GM12878 (cell line): ENCODE results near the gene CTXND1. TPM values are rescaled to one million over a fixed set of nuclear protein-coding genes. Genes with fewer than 3 reads are reported as not detected.

Experiments used
- ATAC-seq: fragments of 200-7000 bp; cut with Tn5 transposase; 3 replicates; pipeline ENCODE4 v1.9.1; 2020; ENCODE audit warnings: mild to moderate bottlenecking, moderate library complexity
- BruUV-seq: library from RNA; stranded (reverse); fragments of 400-500 nt; replicated peaks from 2 replicates; lab custom pipeline; 2021; lab: Mats Ljungman, UMichigan
- CTCF ChIA-PET: fragments of 300-600 bp; sonication (Branson Sonifier 250); formaldehyde crosslinking; extraction: SDS; loops from one replicate; lab custom pipeline; 2021; ENCODE audit warnings: inconsistent platforms; lab: Yijun Ruan, JAX
- POLR2A ChIA-PET: fragments of 350-600 bp; formaldehyde crosslinking; extraction: SDS; loops from one replicate; lab custom pipeline; 2021; ENCODE audit warnings: inconsistent platforms; lab: Charles Lee
- RAD21 ChIA-PET: fragments of 300-600 bp; sonication (Branson Sonifier 250); formaldehyde crosslinking; loops from one replicate; lab custom pipeline; 2023; ENCODE audit warnings: antibody characterized with exemption; ENCODE audit not compliant: unreplicated experiment; lab: Charles Lee
- SMC1A ChIA-PET: fragments of 300-600 bp; sonication (Branson Sonifier 250); formaldehyde crosslinking; loops from one replicate; lab custom pipeline; 2023; ENCODE audit not compliant: unreplicated experiment, uncharacterized antibody; lab: Charles Lee
- DNase-seq: peaks from one replicate; pipeline ENCODE4 v3.0.0-alpha.2; 2011; ENCODE audit warnings: low read depth, low spot score
- FAIRE-seq: peaks from 3 replicates; lab custom pipeline; 2011; peaks lifted over from hg19 to GRCh38; lab: Jason Lieb, UNC
- H2AFZ ChIP-seq: 2 replicates; pipeline ENCODE4 v1.6.0; 2011; ENCODE audit warnings: low read depth, low read length, control low read depth; ENCODE audit not compliant: control insufficient read depth
- H3K27ac ChIP-seq: 2 replicates; pipeline ENCODE4 v1.5.1; 2011; ENCODE audit warnings: control low read depth; ENCODE audit not compliant: control insufficient read depth, insufficient read depth
- H3K27me3 ChIP-seq, 2 experiments: replicated peaks in 1 of 2; 2 replicates each; pipeline versions ENCODE4 v1.6.0 to v1.6.1; 2011; ENCODE audit warnings: low read length in 1 of 2; ENCODE audit not compliant: control insufficient read depth in 2 of 2, insufficient read depth in 2 of 2
- H3K36me3 ChIP-seq, 2 experiments: 2 replicates each; pipeline ENCODE4 v1.5.1; 2011; ENCODE audit warnings: low read length in 1 of 2; ENCODE audit not compliant: control insufficient read depth in 2 of 2, insufficient read depth in 2 of 2
- H3K4me1 ChIP-seq: 2 replicates; pipeline ENCODE4 v1.6.1; 2011; ENCODE audit warnings: mild to moderate bottlenecking, low read length, moderate library complexity, mixed read lengths; ENCODE audit not compliant: control insufficient read depth, insufficient read depth
- H3K4me2 ChIP-seq: 2 replicates; pipeline ENCODE4 v1.6.0; 2011; ENCODE audit warnings: control low read depth; ENCODE audit not compliant: control insufficient read depth, insufficient read depth
- H3K4me3 ChIP-seq: fragments of 200-600 bp; sonication (generic); 2 replicates; pipeline ENCODE4 v1.5.1; 2016
- H3K79me2 ChIP-seq: 2 replicates; pipeline ENCODE4 v1.6.0; 2011; ENCODE audit warnings: low read length; ENCODE audit not compliant: control insufficient read depth, insufficient read depth
- H3K9ac ChIP-seq: 2 replicates; pipeline ENCODE4 v1.8.0; 2011; ENCODE audit warnings: low read length, control low read depth, mixed read lengths; ENCODE audit not compliant: control insufficient read depth, insufficient read depth
- H3K9me3 ChIP-seq: replicated peaks from 3 replicates; pipeline ENCODE4 v1.5.1; 2011; ENCODE audit warnings: mild to moderate bottlenecking, low read length; ENCODE audit not compliant: control insufficient read depth, insufficient read depth
- H4K20me1 ChIP-seq: 2 replicates; pipeline ENCODE4 v1.6.0; 2011; ENCODE audit not compliant: control insufficient read depth, insufficient read depth
- RELB ChIP-seq: fragments of 450-650 bp; IDR thresholded peaks from 2 replicates; pipeline ENCODE4 v1.6.1; 2017; ENCODE audit warnings: low read depth, mild to moderate bottlenecking, moderate library complexity
- ZBTB11 ChIP-seq: fragments of 450-650 bp; formaldehyde crosslinking; IDR thresholded peaks from 2 replicates; pipeline ENCODE4 v1.5.0; 2022; ENCODE audit warnings: mild to moderate bottlenecking, missing genetic modification characterization
- WGBS: methylation state at CpG from one replicate; pipeline ENCODE4 v1.1.6; 2016; ENCODE audit warnings: low lambda C conversion rate; ENCODE audit not compliant: insufficient replicate concordance, insufficient coverage; ENCODE audit errors: missing lambda C conversion rate; 5-methylcytosine and 5-hydroxymethylcytosine counted together
- in situ Hi-C: fragments of 300-500 bp; cut with MboI; formaldehyde crosslinking; loops from 9 replicates; pipeline ENCODE4 v1.14.3; 2018; ENCODE audit warnings: mixed read lengths
- intact Hi-C: fragments of 100-400 bp; cut with micrococcal nuclease; formaldehyde crosslinking; loops from one replicate; pipeline ENCODE4 v1.14.2; 2022; ENCODE audit not compliant: unreplicated experiment
- polyA plus RNA-seq, 11 experiments: library from polyadenylated mRNA; depleted of rRNA in 4 of 11; unstranded in 6 of 11; stranded (reverse) in 5 of 11; fragments of >200 nt; fragmentation: Nextera tagmentation in 4 of 11; fragmentation: Illumina TruSeq in 1 of 11; extraction: Ambion mirVana in 4 of 11; extraction: Trizol in 1 of 11; gene quantifications; 1 replicate in 1 of 11; 2 replicates in 10 of 11; pipeline versions ENCODE4 v1.2.1 to v1.2.3, GENCODE V29; 2011 to 2016; ENCODE audit warnings: inconsistent platforms in 2 of 11, missing spikeins in 2 of 11, low read depth in 1 of 11
- total RNA-seq, 4 experiments: library from RNA; depleted of rRNA in 3 of 4; stranded (reverse); fragments of >200 nt in 3 of 4; fragmentation: Illumina TruSeq in 1 of 4; extraction: Trizol in 1 of 4; gene quantifications; 2 replicates each; pipeline versions ENCODE4 v1.2.1 to v1.2.3, GENCODE V29; 2013 to 2021

The CTXND1 gene
- total and polyA plus RNA-seq, 10 of the 15 experiments (the other 5 are each of a cell fraction or from before 2014, with no cell fraction given) = under 0.01 to 0.03 (median 0.02) TPM; not detected in 7

GRCh38 chr15:80155001-80155377 lies 97.0 kb downstream of the CTXND1 start (continued):
- TF ChIP-seq ZBTB11 (no peak), RELB (no peak)

GRCh38 chr15:80154336-80154735 lies 97.7 kb downstream of the CTXND1 start:
- H4K20me1 ChIP-seq = no peaks in the 10 kb centered on the region
- FAIRE-seq (no peak), ATAC-seq (no peak), DNase-seq (no peak)
- RAD21 ChIA-PET = no interaction called here
- WGBS = 97% methylated on average over 6 of the region's 6 CpGs
- H3K9ac ChIP-seq = no peak overlapping the region
- intact Hi-C loops = loop anchor here (5.0 kb wide), 1 partner anchor 92 kb away; no protein-coding TSS in a partner anchor
- no TSS peak for BruUV-seq
- TF ChIP-seq ZBTB11 = no peak
- no peaks in the 10 kb centered on the region for H3K27me3 ChIP-seq
- POLR2A ChIA-PET = interaction anchor here (0.9 kb wide), 1 partner anchor 94 kb away, joined by 4 read pairs; no protein-coding TSS in a partner anchor
- H3K36me3 ChIP-seq = no peaks in the 10 kb centered on the region; a peak in 2 of 4 replicates
- CTCF ChIA-PET = no interaction called here
- no peak overlapping the region for H3K27ac ChIP-seq
- peaks cover 4% of the 10 kb centered on the region for H3K79me2 ChIP-seq
- H3K4me3 ChIP-seq = peak overlapping the region; percentile 86; the same call in 1 of the 2 replicates
- H3K4me1 ChIP-seq = peaks cover 10% of the 10 kb centered on the region
- H3K4me2 ChIP-seq = peak overlapping the region; percentile 93; the same call in 1 of the 2 replicates
- H3K9me3 ChIP-seq = no peaks in the 10 kb centered on the region
- H2AFZ ChIP-seq = no peak overlapping the region
- SMC1A ChIA-PET = interaction anchor here (1.3 to 1.7 kb wide), 2 partner anchors 23 to 82 kb away, joined by 4 read pairs; no protein-coding TSS in a partner anchor
- in situ Hi-C loops = no loop called here
